GM12891 (cell line): ENCODE results near the gene ST3GAL4.

Source experiments
- PAX5 ChIP-seq: IDR thresholded peaks from 2 replicates; pipeline ENCODE4 v1.6.1; 2011; ENCODE audit warnings: low read length, moderate library complexity, mild to moderate bottlenecking; ENCODE audit not compliant: insufficient read depth, severe bottlenecking
- POLR2A ChIP-seq: IDR thresholded peaks from 2 replicates; pipeline ENCODE4 v1.6.1; 2011; ENCODE audit warnings: low read depth, low read length, control low read depth
- POLR2AphosphoS5 ChIP-seq: IDR thresholded peaks from 2 replicates; pipeline ENCODE4 v1.6.1; 2011; ENCODE audit warnings: low read depth, low read length, control low read depth

DNA sequence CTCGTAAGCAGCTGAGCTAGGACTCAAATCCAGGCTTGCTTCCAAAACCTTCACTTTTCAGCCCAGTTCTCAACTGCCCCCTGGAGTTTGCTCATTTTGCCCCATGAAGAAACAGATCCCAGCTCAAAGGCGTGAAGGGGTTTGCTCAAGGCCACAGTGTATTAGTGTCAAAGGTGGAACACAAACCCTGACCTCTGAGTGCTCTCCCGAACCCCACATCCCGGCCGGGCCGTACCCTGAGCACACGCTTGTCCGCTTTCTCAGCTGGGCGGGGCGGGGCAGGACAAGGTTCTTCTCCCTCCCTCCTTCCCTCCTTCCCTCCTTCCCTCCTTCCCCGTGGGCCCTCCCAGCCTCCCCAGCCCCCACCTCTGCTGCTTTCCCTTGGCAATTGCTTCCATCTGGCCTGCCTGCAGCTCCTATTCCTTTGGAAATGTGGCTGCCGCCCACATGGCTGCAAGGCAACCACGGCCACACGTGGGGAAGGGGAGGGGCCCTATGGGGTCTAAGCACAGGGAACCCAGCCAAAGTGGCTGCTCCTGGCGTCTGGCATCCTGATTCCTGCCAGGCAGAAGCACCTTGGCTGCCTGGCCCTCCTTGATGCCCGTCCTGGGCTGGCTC is 4.1 kb downstream of the ST3GAL4 start:
- TF ChIP-seq POLR2AphosphoS5: no peak
- TF ChIP-seq POLR2A: no peak
- TF ChIP-seq PAX5: no peak
